H1 (cell line): ENCODE data around the gene CD63. TPM values are rescaled to one million over a fixed set of nuclear protein-coding genes. Genes with fewer than 3 reads are reported as not detected.

Experiments
- CTCF ChIA-PET: fragments of 300-600 bp; sonication (Branson Sonifier 250); formaldehyde crosslinking; loops from one replicate; lab custom pipeline; 2021; ENCODE audit not compliant: partially characterized antibody; lab: Charles Lee
- POLR2A ChIA-PET: fragments of 300-600 bp; sonication (Branson Sonifier 250); formaldehyde crosslinking; loops from one replicate; lab custom pipeline; 2021; ENCODE audit warnings: inconsistent platforms; ENCODE audit not compliant: partially characterized antibody; lab: Charles Lee
- DNase-seq, 2 experiments: peaks; one replicate each; pipeline versions ENCODE4 v3.0.0 to v3.0.0-alpha.2; 2010 to 2022; ENCODE audit warnings: low spot score in 2 of 2, low read depth in 1 of 2, mixed read lengths in 1 of 2
- FAIRE-seq: peaks from 2 replicates; lab custom pipeline; 2011; peaks lifted over from hg19 to GRCh38; lab: Jason Lieb, UNC
- H2AFZ ChIP-seq: 2 replicates; pipeline ENCODE4 v1.8.1; 2012; ENCODE audit warnings: low read length, inconsistent platforms
- H2AK5ac ChIP-seq: 2 replicates; pipeline ENCODE4 v1.6.1; 2013; ENCODE audit warnings: low read depth, low read length
- H2BK120ac ChIP-seq: replicated peaks from 2 replicates; pipeline ENCODE3; 2013; ENCODE audit warnings: low read depth, low read length, inconsistent platforms
- H2BK12ac ChIP-seq: 2 replicates; pipeline ENCODE4 v1.6.1; 2013; ENCODE audit warnings: low read depth, low read length
- H2BK15ac ChIP-seq: 2 replicates; pipeline ENCODE4 v1.6.1; 2013; ENCODE audit warnings: low read length
- H2BK20ac ChIP-seq: 2 replicates; pipeline ENCODE4 v1.6.1; 2013; ENCODE audit warnings: low read length
- H2BK5ac ChIP-seq: 2 replicates; pipeline ENCODE4 v1.6.1; 2013; ENCODE audit warnings: low read depth, low read length
- H3K14ac ChIP-seq: 2 replicates; pipeline ENCODE4 v1.6.1; 2013; ENCODE audit warnings: inconsistent platforms; ENCODE audit not compliant: insufficient read length
- H3K18ac ChIP-seq: 2 replicates; pipeline ENCODE4 v1.6.1; 2013; ENCODE audit warnings: low read length; ENCODE audit errors: extremely low read depth
- H3K23ac ChIP-seq: 2 replicates; pipeline ENCODE4 v1.6.1; 2013; ENCODE audit warnings: inconsistent platforms; ENCODE audit not compliant: insufficient read length
- H3K23me2 ChIP-seq: 2 replicates; pipeline ENCODE4 v1.6.1; 2013; ENCODE audit warnings: low read depth, low read length
- H3K27ac ChIP-seq: 2 replicates; pipeline ENCODE4 v1.6.1; 2011; ENCODE audit warnings: low read depth, low read length, inconsistent platforms
- H3K27me3 ChIP-seq, 4 experiments: replicated peaks in 1 of 4; 1 replicate in 1 of 4; 2 replicates in 3 of 4; pipeline versions ENCODE4 v1.6.1 to v1.8.1; 2011 to 2013; ENCODE audit warnings: low read length in 3 of 4, mild to moderate bottlenecking in 3 of 4, inconsistent platforms in 2 of 4, mixed read lengths in 2 of 4, moderate library complexity in 1 of 4; ENCODE audit not compliant: control insufficient read depth in 3 of 4, insufficient read depth in 3 of 4; ENCODE audit errors: extremely low read depth in 1 of 4
- H3K36me3 ChIP-seq, 4 experiments: 2 replicates each; pipeline versions ENCODE4 v1.6.1 to v1.8.1; 2011 to 2013; ENCODE audit warnings: mild to moderate bottlenecking in 4 of 4, low read length in 3 of 4, moderate library complexity in 2 of 4, control low read depth in 1 of 4, inconsistent platforms in 1 of 4; ENCODE audit not compliant: insufficient read depth in 4 of 4, control insufficient read depth in 2 of 4
- H3K4ac ChIP-seq: replicated peaks from 2 replicates; pipeline ENCODE3; 2013; ENCODE audit warnings: low read length, low read depth, mixed read lengths, inconsistent platforms; ENCODE audit not compliant: insufficient read length
- H3K4me1 ChIP-seq, 4 experiments: replicated peaks in 1 of 4; 1 replicate in 1 of 4; 2 replicates in 3 of 4; pipeline versions ENCODE4 v1.6.1 to v1.8.1; 2011 to 2013; ENCODE audit warnings: low read length in 3 of 4, inconsistent platforms in 2 of 4, mixed read lengths in 1 of 4; ENCODE audit not compliant: insufficient read depth in 4 of 4, control insufficient read depth in 3 of 4
- H3K4me2 ChIP-seq, 2 experiments: 2 replicates each; pipeline versions ENCODE4 v1.6.1 to v1.8.1; 2011 to 2013; ENCODE audit warnings: low read depth in 2 of 2, low read length in 2 of 2, control low read depth in 1 of 2, inconsistent platforms in 1 of 2, mild to moderate bottlenecking in 1 of 2; ENCODE audit not compliant: insufficient read depth in 1 of 2
- H3K4me3 ChIP-seq, 4 experiments: fragments of 200-600, 300-600 bp in 1 of 4; sonication (generic), shearing (Covaris generic), sonication (Bioruptor Twin) in 1 of 4; 2 replicates each; pipeline versions ENCODE4 v1.5.1 to v1.8.1; 2011 to 2016; ENCODE audit warnings: low read length in 4 of 4, low read depth in 3 of 4, control low read depth in 2 of 4, inconsistent platforms in 2 of 4, mild to moderate bottlenecking in 2 of 4, mixed read lengths in 1 of 4, moderate library complexity in 1 of 4; ENCODE audit not compliant: insufficient read depth in 2 of 4; ENCODE audit errors: extremely low read depth in 1 of 4
- H3K56ac ChIP-seq: replicated peaks from 2 replicates; pipeline ENCODE3; 2013; ENCODE audit warnings: low read depth, mild to moderate bottlenecking, mixed read lengths, low read length, inconsistent platforms; ENCODE audit not compliant: insufficient read length
- H3K79me1 ChIP-seq: 2 replicates; pipeline ENCODE4 v1.6.1; 2013; ENCODE audit warnings: low read depth, low read length, control low read depth
- H3K79me2 ChIP-seq, 2 experiments: 2 replicates each; pipeline versions ENCODE4 v1.6.1 to v1.8.1; 2012 to 2013; ENCODE audit warnings: low read length in 2 of 2, mild to moderate bottlenecking in 2 of 2, inconsistent platforms in 1 of 2; ENCODE audit not compliant: insufficient read depth in 2 of 2, control insufficient read depth in 1 of 2
- H3K9ac ChIP-seq, 4 experiments: replicated peaks in 1 of 4; 1 replicate in 1 of 4; 2 replicates in 3 of 4; pipeline versions ENCODE4 v1.6.1 to v1.8.1; 2011 to 2013; ENCODE audit warnings: low read depth in 3 of 4, low read length in 3 of 4, control low read depth in 2 of 4, mild to moderate bottlenecking in 2 of 4, moderate library complexity in 2 of 4, inconsistent platforms in 1 of 4; ENCODE audit errors: extremely low read depth in 1 of 4
- H3K9me3 ChIP-seq, 2 experiments: 2 replicates each; pipeline versions ENCODE4 v1.6.1 to v1.8.1; 2012 to 2013; ENCODE audit warnings: mild to moderate bottlenecking in 2 of 2, moderate library complexity in 2 of 2, control low read depth in 1 of 2, inconsistent platforms in 1 of 2, low read depth in 1 of 2, low read length in 1 of 2, mixed read lengths in 1 of 2; ENCODE audit not compliant: insufficient read depth in 2 of 2
- H4K20me1 ChIP-seq, 2 experiments: replicated peaks in 1 of 2; 2 replicates each; pipeline versions ENCODE3 to v1.8.1; 2011 to 2013; ENCODE audit warnings: inconsistent platforms in 2 of 2, low read length in 2 of 2, mild to moderate bottlenecking in 1 of 2; ENCODE audit not compliant: insufficient read depth in 2 of 2, control insufficient read depth in 1 of 2
- H4K5ac ChIP-seq: 2 replicates; pipeline ENCODE4 v1.6.1; 2013; ENCODE audit warnings: low read length, low read depth, mixed read lengths, inconsistent platforms; ENCODE audit not compliant: insufficient read length
- H4K8ac ChIP-seq: 2 replicates; pipeline ENCODE4 v1.8.0; 2013; ENCODE audit warnings: mild to moderate bottlenecking, moderate library complexity, low read length, inconsistent platforms; ENCODE audit not compliant: insufficient read depth; ENCODE audit errors: extremely low read depth
- H4K91ac ChIP-seq: replicated peaks from 2 replicates; pipeline ENCODE3; 2013; ENCODE audit warnings: low read length, mixed read lengths, inconsistent platforms; ENCODE audit not compliant: insufficient read length
- ATF3 ChIP-seq: IDR thresholded peaks from 2 replicates; pipeline ENCODE4 v1.6.1; 2011; ENCODE audit warnings: low read depth, mild to moderate bottlenecking, low read length; ENCODE audit not compliant: insufficient read depth
- CHD1 ChIP-seq: IDR thresholded peaks from 2 replicates; pipeline ENCODE4 v1.6.1; 2012; ENCODE audit warnings: low read depth, low read length, improper control_type of control experiment
- CTBP2 ChIP-seq: IDR thresholded peaks from 2 replicates; pipeline ENCODE4 v1.7.0; 2011; ENCODE audit warnings: borderline replicate concordance, mild to moderate bottlenecking, moderate library complexity, mixed read lengths, low read length; ENCODE audit not compliant: insufficient read depth, insufficient read length
- KDM1A ChIP-seq: fragments of 200-600, 300-600 bp; sonication (generic); IDR thresholded peaks from 2 replicates; pipeline ENCODE4 v1.7.1; 2016; ENCODE audit warnings: mild to moderate bottlenecking, low read length, borderline replicate concordance
- NRF1 ChIP-seq: IDR thresholded peaks from 2 replicates; pipeline ENCODE4 v1.6.1; 2011; ENCODE audit warnings: mild to moderate bottlenecking, low read depth, low read length, improper control_type of control experiment
- SP4 ChIP-seq: IDR thresholded peaks from 2 replicates; pipeline ENCODE4 v1.6.1; 2012; ENCODE audit warnings: low read length, inconsistent platforms
- TBP ChIP-seq: IDR thresholded peaks from 2 replicates; pipeline ENCODE4 v1.6.1; 2011; ENCODE audit warnings: low read depth, low read length, improper control_type of control experiment
- YY1 ChIP-seq: IDR thresholded peaks from 2 replicates; pipeline ENCODE4 v1.6.1; 2011; ENCODE audit warnings: low read depth, mild to moderate bottlenecking, low read length
- WGBS, 2 experiments: shearing (Covaris generic) in 1 of 2; methylation state at CpG; one replicate each; pipeline versions ENCODE4 v1.1.6 to v1.1.7; 2013 to 2015; ENCODE audit warnings: low lambda C conversion rate in 2 of 2, mixed read lengths in 2 of 2, inconsistent platforms in 1 of 2, low coverage in 1 of 2, missing lambda C conversion rate in 1 of 2; ENCODE audit not compliant: insufficient replicate concordance in 2 of 2, insufficient coverage in 1 of 2, insufficient read length in 1 of 2; ENCODE audit errors: extremely low coverage in 1 of 2, missing lambda C conversion rate in 1 of 2; 5-methylcytosine and 5-hydroxymethylcytosine counted together
- polyA plus RNA-seq, 7 experiments: library from polyadenylated mRNA; depleted of rRNA in 3 of 7; stranded (reverse) in 5 of 7; unstranded in 2 of 7; fragments of >200 nt in 5 of 7; fragments of 200-250 nt in 2 of 7; gene quantifications; 1 replicate in 5 of 7; 2 replicates in 1 of 7; 4 replicates in 1 of 7; pipeline versions ENCODE4 v1.2.1 to v1.2.3, GENCODE V29; 2011 to 2013; ENCODE audit warnings: missing spikeins in 2 of 7, mixed read lengths in 2 of 7
- total RNA-seq: library from RNA; stranded (reverse); fragmentation: NEBNext Ultra II Directional; extraction: Animal tissue kit (Norgen Biotek cat#: 25700); gene quantifications from 2 replicates; pipeline ENCODE4 v1.2.1, GENCODE V29; 2021

The CD63 gene
- total and polyA plus RNA-seq, 2 of the 8 experiments (the other 6 are each of a cell fraction or from before 2014, with no cell fraction given) = 440 to 526 TPM

GRCh38 chr12:55733858-55734257 is 5.0 kb upstream of the CD63 start:
- Histone ChIP-seq H2BK5ac (no peak overlapping the region), H2AK5ac (no peak overlapping the region), H3K23ac (no peak overlapping the region), H3K14ac (no peak overlapping the region), H4K8ac (no peak overlapping the region), H3K79me1 (no peaks in the 10 kb centered on the region), H2BK12ac (no peak overlapping the region), H3K27ac (no peak overlapping the region), H4K91ac (no peak overlapping the region), H3K23me2 (peaks cover 12% of the 10 kb centered on the region), H2BK20ac (no peak overlapping the region), H3K27me3 (no peaks in the 10 kb centered on the region), H2BK120ac (no peak overlapping the region), H4K20me1 (no peaks in the 10 kb centered on the region), H3K9me3 (no peaks in the 10 kb centered on the region), H2BK15ac (no peak overlapping the region), H4K5ac (no peak overlapping the region), H3K4ac (no peak overlapping the region), H2AFZ (no peak overlapping the region), H3K4me1 (peaks cover 0 to 19% (median 9%) of the 10 kb centered on the region in 4 experiments; a peak in 5 of 7 replicates), H3K56ac (no peak overlapping the region), H3K79me2 (no peaks in the 10 kb centered on the region), H3K4me2 (no peak overlapping the region), H3K18ac (no peak overlapping the region), H3K4me3 (no peak overlapping the region), H3K9ac (no peak overlapping the region), H3K36me3 (no peaks in the 10 kb centered on the region)
- DNase-seq = no peak
- WGBS, 2 experiments = 87% methylated on average over 2 of the region's 2 CpGs; no CpG with 5 or more reads in 1 of the 2 experiments
- ChIA-PET CTCF (interaction anchor here (0.7 to 10.7 kb wide), 9 partner anchors 10 to 1295 kb away, joined by 3 to 229 read pairs (median 9); partner anchors contain the start of genes BLOC1S1, ITGA7 and RDH5), POLR2A (interaction anchor here (1.0 to 34.1 kb wide), 6 partner anchors 9 to 32 kb away, joined by 3 to 809 read pairs (median 6); partner anchors contain the start of gene BLOC1S1)
- TF ChIP-seq KDM1A (no peak), YY1 (no peak), TBP (no peak), NRF1 (no peak), SP4 (no peak), ATF3 (no peak), CHD1 (no peak), CTBP2 (no peak)
- FAIRE-seq = no peak
